Ectodermal cell (in vitro differentiated cells): ENCODE results near the gene PPFIA1.
A peak's percentile ranks its signal among the peaks of the same experiment; 100 is the strongest.
"Not testable (repeated sequence)": the region's sequence is repeated elsewhere in the genome, so short reads cannot be mapped to it uniquely, and the experiment has no call there.

Experiments
- H3K27ac ChIP-seq: 2 replicates; pipeline ENCODE4 v1.7.0; 2013; ENCODE audit warnings: mild to moderate bottlenecking, low read depth, low read length; ENCODE audit not compliant: insufficient read depth, poor library complexity, severe bottlenecking
- H3K27me3 ChIP-seq: 2 replicates; pipeline ENCODE4 v1.7.0; 2013; ENCODE audit warnings: mild to moderate bottlenecking, low read length; ENCODE audit not compliant: insufficient read depth, control insufficient read depth, poor library complexity, severe bottlenecking
- H3K36me3 ChIP-seq: one replicate; pipeline ENCODE4 v1.7.0; 2013; ENCODE audit warnings: low read length; ENCODE audit not compliant: control insufficient read depth, insufficient read depth
- H3K4me1 ChIP-seq: one replicate; pipeline ENCODE4 v1.7.0; 2013; ENCODE audit warnings: low read length; ENCODE audit not compliant: control insufficient read depth, insufficient read depth
- H3K4me3 ChIP-seq: 2 replicates; pipeline ENCODE4 v1.7.0; 2013; ENCODE audit warnings: low read depth, low read length, control low read depth; ENCODE audit not compliant: insufficient read depth
- H3K9me3 ChIP-seq: 2 replicates; pipeline ENCODE4 v1.7.0; 2013; ENCODE audit warnings: mild to moderate bottlenecking, low read length, moderate library complexity; ENCODE audit not compliant: control insufficient read depth
- WGBS, 2 experiments: methylation state at CpG; one replicate each; pipeline ENCODE4 v1.1.7; 2013; ENCODE audit warnings: missing lambda C conversion rate in 2 of 2; 5-methylcytosine and 5-hydroxymethylcytosine counted together

The PPFIA1 gene

DNA sequence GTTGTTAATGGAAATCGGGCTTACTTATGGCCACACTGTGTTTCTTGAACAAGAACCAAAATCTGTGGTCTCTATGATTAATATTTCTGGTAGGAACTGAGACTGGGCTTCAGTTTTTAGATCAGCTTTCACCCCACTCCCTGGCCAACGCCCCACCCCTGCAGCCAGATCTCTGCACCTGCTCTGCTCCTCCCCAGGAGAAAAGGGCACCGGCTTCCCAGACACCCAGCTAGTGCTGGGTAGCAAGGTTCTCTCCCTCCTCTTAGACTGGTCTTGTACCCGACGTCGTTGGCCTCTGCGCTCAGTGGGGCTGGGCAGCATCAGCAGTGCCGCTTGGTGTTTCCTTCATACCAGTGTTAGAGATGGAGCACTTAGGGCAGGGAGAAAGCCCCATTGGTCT lies 110.9 kb downstream of the PPFIA1 start:
- Histone ChIP-seq H3K4me3 (no peak overlapping the region), H3K36me3 (peaks cover 24% of the 10 kb centered on the region), H3K9me3 (no peaks in the 10 kb centered on the region), H3K27me3 (no peaks in the 10 kb centered on the region), H3K4me1 (peaks cover 8% of the 10 kb centered on the region), H3K27ac (no peak overlapping the region)
- WGBS, 2 experiments, result 92 to 95% methylated on average over 8 of the region's 8 CpGs

DNA sequence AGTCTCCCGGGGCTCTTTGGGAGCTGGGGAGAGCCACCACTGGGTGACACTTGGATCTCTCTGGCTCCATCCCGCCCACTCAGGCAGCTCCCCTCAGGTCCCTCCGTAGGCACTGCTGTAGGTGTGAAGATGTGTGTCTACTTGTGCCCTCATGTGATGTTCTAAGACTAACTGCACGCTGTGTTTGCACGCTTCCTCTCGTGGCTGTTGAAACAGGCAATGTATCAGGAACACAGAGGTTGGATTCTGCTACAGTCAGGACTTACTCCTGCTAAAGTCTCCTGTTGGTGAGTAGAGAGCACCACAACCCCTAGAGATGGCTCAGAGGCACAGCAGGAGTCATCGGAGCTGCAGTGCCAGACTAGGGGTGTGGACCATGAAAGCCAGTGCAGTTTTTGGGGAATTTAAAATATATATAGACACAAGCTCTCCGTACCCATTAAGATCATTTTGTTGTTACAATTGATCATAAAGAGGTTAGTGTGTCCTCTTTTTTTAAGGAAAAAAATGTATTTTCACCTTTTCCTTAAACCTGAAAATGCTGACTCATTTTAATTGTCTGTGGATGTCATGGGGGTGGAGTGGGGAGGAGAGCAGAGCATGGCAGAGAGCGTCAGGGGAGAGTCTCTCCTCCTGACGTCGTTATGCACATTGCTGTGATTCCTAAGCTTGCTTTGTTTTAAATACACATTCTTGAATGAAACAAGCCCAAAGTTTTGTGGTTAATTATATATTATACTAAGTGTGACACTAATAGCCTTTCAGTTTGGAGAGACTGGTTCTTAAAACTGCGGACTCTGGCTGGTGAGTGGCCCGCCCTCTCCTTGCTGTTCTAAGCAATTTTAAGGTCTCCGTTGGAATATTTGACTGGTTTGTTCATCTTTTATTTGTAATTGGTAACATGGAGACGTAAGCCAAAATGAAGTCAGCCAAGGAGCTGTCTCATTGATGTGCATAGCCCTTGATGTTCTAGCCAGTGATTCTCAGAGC lies 111.7 kb downstream of the PPFIA1 start:
- Histone ChIP-seq H3K9me3 (no peaks in the 10 kb centered on the region), H3K27ac (peak overlapping the region; percentile 6), H3K27me3 (no peaks in the 10 kb centered on the region)

DNA sequence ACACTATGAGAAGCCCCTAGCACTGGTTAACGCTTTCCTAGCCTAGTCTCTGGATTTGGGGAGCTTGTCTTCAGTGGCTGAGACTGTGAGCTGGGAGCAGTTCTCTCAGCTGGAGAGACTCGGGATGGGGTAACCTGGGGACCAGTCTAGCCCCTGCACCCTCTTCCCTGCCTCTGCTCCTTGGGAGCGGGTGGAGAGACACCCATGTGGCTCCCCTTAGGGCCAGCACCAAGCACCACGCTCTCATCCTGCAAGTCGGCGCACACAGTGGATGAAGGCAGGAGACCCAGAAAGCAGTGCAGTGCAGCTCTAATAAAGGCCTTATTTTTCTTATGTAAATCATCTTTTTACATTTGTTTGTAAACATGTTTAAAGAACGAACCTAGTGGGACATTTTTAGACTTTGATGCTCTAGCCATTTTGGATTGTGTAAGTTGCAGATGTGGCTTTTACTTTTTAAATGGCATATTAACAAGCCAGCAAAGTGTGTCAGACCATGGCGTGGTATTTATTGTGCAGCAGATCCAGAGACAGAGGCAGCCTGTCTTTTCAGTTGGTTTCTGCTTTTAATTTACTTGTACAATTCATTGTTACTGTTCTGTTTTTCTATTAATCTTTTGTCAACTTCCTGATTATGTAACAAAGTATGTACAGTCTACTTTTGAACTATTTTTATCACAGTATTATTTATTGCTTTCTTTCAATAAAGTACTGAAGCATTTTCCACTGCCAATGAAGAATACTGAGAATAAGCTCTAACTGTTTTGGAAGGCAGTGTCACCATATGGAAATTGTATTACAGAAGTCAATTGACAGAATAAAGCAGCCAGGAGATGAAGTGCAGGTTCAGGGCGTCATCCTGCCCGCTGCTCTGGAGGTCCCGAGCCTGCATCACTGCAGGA lies 113.4 kb downstream of the PPFIA1 start:
- Histone ChIP-seq H3K9me3 (no peaks in the 10 kb centered on the region), H3K27ac (no peak overlapping the region), H3K36me3 (peaks cover 3% of the 10 kb centered on the region), H3K27me3 (no peaks in the 10 kb centered on the region), H3K4me1 (peaks cover 8% of the 10 kb centered on the region), H3K4me3 (no peak overlapping the region)
- 95 to 97% methylated on average over 11 of the region's 11 CpGs for WGBS, 2 experiments

More for the DNA sequence above, 111.7 kb downstream of the PPFIA1 start:
- 90% methylated on average over 13 to 15 of the region's 15 CpGs for WGBS, 2 experiments
- Histone ChIP-seq H3K4me3 (no peak overlapping the region), H3K36me3 (peaks cover 16% of the 10 kb centered on the region), H3K4me1 (peaks cover 8% of the 10 kb centered on the region)

DNA sequence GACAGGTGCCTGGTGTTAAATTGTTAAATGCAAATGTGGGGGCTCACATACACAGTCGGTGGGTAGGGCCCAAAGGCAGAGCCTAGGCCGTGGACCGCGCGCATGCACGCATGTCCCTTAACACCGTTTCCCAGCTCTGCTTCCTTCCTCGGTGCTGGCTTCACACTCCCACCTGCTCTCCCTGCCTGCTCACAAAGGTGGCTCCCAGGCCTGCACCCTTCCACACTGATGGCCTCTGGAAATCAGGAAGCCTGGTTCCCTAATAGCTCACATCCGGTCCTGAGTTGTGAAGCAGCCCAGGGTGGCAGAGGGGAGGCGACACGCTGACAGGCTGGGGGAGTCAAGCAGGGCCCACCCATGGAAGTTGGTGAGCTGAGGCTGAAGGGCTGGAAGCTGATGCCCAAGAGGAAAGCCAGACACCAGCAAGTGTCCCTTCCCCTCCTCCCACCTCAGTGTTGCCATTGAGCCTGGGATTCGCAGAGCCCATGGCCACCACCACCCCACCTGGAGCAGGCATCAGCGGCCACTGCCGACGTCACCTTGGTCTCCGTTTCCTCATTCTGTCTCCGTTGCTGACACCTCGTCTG lies 114.2 kb downstream of the PPFIA1 start:
- Histone ChIP-seq H3K4me1 (peaks cover 8% of the 10 kb centered on the region), H3K36me3 (no peaks in the 10 kb centered on the region), H3K9me3 (no peaks in the 10 kb centered on the region), H3K27ac (no peak overlapping the region), H3K27me3 (no peaks in the 10 kb centered on the region), H3K4me3 (no peak overlapping the region)
- WGBS, 2 experiments, result 92 to 94% methylated on average over 18 of the region's 18 CpGs

DNA sequence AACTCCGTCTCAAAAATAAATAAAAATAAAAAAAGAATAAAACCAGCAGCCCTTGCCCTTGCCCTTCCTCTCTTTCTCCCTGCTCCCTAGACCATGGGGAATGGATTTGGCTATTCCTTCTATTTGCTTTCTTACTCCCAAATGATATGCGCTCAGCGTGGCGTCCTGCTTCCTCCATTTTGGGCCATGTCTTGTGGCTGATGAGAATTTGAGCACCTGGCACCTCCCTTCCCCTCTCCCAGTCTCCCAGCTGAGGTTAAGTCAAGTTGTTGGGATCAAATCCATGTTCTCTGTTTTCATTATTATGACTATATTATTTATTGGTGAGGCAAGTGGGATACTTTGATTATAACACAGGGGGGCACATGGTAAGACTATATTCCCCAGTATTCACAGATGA lies 117.1 kb downstream of the PPFIA1 start:
- no peaks in the 10 kb centered on the region for H3K9me3 ChIP-seq
- no peak overlapping the region for H3K4me3 ChIP-seq
- H3K27ac ChIP-seq, result no peak overlapping the region
- H3K36me3 ChIP-seq, result no peaks in the 10 kb centered on the region
- no peaks in the 10 kb centered on the region for H3K4me1 ChIP-seq
- 96 to 100% methylated on average over 4 of the region's 4 CpGs for WGBS, 2 experiments
- no peaks in the 10 kb centered on the region for H3K27me3 ChIP-seq

DNA sequence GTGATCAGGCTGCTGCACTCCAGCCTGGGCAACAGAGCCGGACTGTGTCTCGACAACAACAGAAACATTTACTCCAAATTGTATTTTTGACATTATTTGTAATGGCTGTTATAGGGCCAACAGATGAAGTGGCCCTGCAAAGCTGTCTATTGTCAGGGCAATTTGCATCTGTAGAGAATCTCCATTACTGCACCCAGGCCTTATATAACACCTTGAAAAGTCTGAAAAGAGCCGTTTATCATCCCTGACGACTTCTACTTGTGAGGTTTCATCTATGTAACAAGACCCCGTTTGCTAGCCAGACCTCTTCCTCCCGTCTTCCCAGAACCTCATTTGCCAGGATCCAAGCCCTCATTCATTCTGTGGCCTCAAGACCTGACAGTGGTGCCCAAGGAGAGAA lies 118.7 kb downstream of the PPFIA1 start:
- Histone ChIP-seq H3K36me3 (no peaks in the 10 kb centered on the region), H3K4me1 (no peaks in the 10 kb centered on the region), H3K27me3 (no peaks in the 10 kb centered on the region), H3K9me3 (no peaks in the 10 kb centered on the region), H3K27ac (no peak overlapping the region), H3K4me3 (no peak overlapping the region)
- WGBS, 2 experiments, result 75 to 77% methylated on average over 6 of the region's 6 CpGs

GRCh38 chr11:70390882-70391281 lies 120.4 kb downstream of the PPFIA1 start:
- WGBS, 2 experiments, result 93 to 94% methylated on average over 7 of the region's 7 CpGs
- H3K36me3 ChIP-seq, H3K4me3 ChIP-seq, H3K9me3 ChIP-seq, H3K4me1 ChIP-seq, H3K27me3 ChIP-seq, H3K27ac ChIP-seq: not testable (repeated sequence)

DNA sequence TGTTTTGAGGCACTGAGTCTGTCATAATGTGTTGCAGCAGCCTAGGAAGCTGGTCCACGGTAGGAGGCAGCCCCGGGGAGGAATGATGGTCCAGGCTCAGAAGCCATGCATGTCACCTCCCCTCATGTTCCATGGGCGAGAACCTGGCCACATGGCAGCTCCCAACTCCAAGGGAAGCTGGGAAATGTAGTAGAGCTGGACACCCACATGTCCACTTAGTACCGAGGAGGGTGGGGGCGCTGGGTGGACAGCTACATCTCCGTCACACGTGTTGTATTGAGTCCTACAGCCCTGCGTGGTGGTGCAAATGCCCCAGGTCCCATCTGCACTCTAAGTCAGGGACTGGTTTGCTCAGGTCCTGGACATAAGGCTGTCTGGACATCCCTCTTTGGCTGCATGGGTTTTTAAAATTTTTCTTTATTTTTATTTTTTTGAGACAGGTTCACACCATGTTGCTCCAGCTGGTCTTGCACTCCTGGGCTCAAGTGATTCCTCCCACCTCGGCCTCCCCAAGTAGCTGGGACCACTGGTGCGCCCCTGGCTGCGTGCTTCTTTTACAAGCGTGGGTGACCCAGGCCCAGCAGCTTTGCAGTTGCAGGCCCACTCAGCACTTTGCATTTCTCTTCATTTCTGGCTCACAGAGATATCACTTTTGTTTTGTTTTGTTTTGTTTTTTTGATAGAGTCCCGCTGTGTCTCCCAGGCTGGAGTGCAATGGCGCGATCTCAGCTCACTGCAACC lies 123.9 kb downstream of the PPFIA1 start:
- Histone ChIP-seq H3K27ac (no peak overlapping the region), H3K36me3 (no peaks in the 10 kb centered on the region)
- 96 to 99% methylated on average over 15 of the region's 15 CpGs for WGBS, 2 experiments

DNA sequence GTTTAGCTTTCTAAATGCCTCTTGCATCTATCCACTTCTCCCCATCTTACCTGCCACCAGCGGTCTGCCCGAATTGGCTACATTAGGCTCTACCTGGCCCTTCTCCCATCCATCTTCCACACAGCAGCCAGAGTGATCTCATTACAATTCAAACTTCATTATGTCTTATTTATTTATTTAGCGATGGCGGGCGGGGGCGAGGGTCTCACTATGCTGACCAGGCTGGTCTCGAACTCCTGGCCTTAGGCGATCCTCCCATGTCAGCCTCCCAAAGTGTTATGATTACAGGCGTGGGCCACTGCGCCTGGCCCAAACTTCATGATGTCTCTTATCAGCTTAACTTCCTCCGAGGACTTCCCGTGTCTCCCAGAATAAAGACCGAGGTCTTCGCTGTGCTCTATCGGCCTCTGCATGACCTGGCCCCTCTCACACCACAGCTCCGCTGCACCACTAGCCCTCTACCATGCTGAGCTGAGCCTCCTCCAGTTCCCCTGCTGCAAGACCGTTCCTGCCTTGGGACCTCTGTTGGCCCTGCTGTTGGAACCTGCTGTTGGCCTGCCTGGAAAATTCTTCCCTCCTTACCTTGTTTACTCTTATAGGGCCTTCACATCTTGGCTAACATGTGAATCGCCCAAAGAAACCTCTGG lies 127.0 kb downstream of the PPFIA1 start:
- Histone ChIP-seq H3K9me3 (no peaks in the 10 kb centered on the region), H3K4me3 (peak overlapping the region; percentile 73), H3K36me3 (no peaks in the 10 kb centered on the region), H3K27ac (peak overlapping the region; percentile 41), H3K4me1 (peaks cover 4% of the 10 kb centered on the region), H3K27me3 (no peaks in the 10 kb centered on the region)
- WGBS, 2 experiments, result 51 to 54% methylated on average over 18 of the region's 18 CpGs

More for the DNA sequence above, 123.9 kb downstream of the PPFIA1 start:
- Histone ChIP-seq H3K9me3 (no peaks in the 10 kb centered on the region), H3K4me1 (no peaks in the 10 kb centered on the region), H3K4me3 (no peak overlapping the region), H3K27me3 (no peaks in the 10 kb centered on the region)
